ENCODE results near the gene MOGAT1.
A peak's percentile ranks its signal among the peaks of the same experiment; 100 is the strongest.
"Not testable (repeated sequence)": the region's sequence is repeated elsewhere in the genome, so short reads cannot be mapped to it uniquely, and the experiment has no call there.

Gene MOGAT1

DNA sequence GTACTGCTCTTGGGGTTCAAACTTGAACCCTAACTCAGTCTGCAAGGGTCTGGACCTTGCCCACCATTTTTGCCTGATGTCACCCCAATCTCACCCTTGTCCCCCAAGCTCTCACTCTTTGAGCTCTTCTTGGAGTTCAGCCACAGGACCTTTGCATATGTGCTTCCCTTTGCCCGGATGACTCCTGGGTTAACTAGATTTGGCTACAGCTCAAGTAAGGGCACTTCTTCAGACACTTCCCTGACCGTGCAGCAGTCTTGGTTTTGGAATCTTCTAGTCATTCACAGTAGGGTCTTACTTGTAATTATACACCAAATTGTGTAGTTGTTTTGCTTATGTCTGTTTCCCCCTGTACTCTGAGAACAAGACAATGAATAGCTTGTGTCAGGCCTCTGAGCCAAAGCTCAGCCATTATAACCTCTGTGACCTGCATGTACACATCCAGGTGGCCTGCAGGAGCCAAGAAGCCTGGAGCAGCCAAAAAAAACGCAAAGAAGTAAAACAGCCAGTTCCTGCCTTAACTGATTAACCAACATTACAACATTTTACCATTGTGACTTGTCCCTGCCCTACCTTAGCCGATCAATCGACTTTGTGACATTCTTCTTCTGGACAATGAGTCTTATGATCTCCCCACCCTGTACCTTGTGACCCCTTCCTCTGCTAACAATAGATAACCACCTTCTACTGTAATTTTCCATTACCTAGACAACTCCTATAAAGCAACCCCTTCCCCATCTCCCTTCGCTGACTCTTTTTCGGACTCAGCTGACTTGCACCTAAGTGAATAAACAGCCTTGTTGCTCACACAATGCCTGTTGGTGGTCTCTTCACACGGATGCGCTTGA, 1.0 kb upstream of the MOGAT1 start:
- no peak for DNase-seq

DNA sequence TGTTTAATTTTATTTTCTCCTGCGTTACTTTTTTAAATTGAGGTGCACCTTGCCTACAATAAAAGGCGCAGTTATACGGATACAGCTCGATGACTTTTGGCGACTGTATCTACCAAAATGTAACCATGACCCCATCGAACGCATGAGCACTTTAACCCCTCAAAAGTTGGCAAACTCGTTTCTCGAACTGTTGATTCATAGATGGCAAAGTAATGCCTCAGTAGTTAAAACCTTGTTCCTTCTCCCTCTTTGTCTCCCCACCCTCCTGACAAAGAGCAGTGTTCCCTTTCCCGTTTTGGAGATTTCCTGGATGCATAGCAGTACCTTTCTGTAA, 577 bp downstream of the MOGAT1 start:
- DNase-seq = no peak

DNA sequence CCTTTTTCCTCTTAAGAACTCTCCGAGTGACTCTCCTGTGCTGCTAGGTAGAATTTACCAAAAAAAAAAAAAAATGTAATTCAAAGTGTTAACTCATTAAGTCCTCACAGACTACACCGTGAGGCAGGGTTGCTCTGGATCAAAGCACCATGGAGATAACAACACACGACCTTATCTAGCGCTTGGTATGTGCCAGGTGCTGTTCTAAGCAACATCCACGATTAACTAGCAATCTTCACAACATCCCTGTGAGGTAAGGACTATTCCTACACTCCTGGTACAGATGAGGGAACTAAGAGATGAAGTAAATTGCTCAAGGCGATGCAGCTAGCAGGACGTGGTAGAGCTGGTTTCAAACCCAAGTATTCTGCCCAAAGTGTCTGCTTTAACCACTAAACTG, 1.8 kb downstream of the MOGAT1 start:
- DNase-seq = no peak

DNA sequence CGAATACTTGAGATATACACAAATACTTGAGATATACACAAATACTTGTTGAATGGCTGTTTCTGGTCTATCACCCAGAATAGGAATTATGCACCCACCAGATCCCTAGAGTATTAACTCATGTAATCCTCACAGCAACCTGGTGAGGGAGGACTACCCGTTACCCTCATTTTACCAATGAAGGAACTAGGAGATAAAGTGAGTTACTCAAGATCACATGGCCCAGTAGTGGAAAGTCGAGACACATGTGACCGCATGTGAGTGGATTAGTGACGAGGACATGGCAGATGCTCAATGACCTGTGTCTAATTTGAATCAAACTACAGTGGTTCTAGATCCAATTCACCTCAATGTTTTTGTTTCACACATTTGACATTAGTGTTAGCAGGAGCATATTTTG, 2.4 kb downstream of the MOGAT1 start:
- DNase-seq = no peak

DNA sequence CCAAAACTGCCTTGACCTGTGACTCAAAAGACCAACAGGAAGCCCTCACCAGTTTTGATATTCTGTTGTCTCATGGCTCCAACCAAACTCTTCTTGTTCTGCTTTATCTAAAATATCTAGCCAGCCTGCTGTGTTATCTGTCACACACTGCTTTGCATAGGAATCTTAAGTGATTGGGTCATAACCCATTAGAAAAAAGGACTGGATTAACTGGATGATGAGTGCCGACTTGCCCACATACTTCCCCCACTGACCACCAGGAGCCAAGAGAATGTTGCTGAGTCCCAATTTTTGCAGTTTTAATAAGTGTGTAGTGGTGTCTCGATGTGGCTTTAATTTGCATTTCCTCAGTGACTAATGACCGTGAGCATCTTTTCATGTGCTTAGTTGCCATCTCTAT, 6.5 kb downstream of the MOGAT1 start:
- no peak for DNase-seq

DNA sequence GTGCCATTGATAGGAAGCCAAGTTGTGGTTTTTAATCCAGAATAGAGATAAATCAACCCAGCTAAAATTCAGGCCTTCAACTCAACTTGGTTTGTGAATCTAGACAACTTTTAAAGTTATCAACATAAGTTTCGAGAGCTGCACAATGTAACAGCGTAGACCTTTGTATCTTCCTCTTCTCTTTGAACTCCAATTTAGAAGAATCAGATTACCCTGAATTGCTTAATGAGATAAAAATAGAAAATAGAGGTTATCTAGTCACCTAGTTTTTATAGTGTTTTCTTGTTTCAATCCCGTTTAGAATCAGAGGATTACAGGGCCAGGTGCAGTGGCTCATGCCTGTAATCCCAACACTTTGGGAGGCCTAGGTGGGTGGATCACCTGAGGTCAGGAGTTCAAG, 12.3 kb downstream of the MOGAT1 start:
- DNase-seq = no peak

DNA sequence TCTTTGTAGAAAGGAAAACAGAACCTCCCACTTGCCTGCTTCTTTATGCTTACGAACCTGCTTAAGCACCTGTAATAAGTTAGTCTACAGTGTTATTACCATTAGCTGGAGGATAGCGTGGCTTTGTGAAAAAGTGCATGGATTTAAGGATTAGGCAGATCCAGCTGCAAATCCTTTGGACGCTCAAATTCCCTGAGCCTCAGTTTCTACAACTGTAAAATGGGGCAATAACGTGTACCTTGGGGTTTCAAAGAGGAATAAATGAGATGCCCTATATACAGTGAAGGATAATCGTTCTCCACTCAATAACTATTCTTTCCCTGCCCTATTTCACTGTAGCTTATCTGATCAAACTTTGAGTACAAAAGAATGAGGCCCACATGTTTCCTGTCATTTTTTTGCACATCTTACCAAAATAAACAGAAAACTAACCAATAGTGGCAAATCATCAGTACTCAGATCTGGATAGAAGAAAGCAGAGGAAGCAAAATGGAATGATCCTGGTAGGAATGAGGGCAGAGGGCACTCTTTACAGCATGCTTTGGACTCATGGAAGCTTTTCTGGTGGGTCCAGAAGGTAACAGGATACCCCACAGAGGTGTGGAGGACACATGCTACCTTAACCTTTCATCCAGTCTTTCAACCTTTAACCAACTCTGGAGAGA, 14.8 kb downstream of the MOGAT1 start:
- no peak for DNase-seq

DNA sequence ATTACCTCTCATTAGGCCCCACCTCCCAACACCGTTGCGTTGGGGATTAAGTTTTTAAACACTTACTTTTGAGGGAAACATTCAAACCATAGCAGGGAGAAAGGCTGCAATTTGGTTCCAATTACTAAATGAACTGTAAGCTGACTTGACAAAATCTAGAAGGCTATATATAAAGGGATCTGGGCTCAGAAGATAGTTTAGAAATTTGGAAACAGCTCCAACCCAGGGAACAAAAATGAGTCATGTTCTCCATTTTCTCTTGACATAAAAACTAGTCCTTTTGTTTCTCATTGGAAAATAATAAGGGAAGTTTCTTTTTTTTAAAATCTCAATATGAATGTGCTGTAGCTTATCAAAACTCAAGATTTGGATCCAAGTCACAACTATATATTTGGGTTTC, 17.5 kb downstream of the MOGAT1 start:
- no peak for DNase-seq

DNA sequence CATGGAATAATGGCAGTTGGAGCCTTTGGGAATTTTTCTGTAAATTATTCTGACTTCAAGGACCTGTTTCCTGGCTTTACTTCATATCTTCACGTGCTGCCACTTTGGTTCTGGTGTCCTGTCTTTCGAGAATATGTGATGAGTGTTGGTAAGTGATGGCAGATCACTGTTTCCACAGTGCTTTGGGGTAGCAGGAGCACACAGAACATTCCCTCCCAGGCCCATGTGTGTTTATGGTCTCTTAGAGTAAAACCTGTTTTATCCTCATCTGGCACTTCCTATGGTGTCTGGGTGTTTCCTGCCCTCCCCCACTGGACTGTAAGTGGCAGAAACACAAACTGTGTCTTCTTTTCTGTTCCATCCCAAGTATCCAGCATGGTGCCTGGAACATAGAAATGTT, 17.9 kb downstream of the MOGAT1 start:
- no peak for DNase-seq

DNA sequence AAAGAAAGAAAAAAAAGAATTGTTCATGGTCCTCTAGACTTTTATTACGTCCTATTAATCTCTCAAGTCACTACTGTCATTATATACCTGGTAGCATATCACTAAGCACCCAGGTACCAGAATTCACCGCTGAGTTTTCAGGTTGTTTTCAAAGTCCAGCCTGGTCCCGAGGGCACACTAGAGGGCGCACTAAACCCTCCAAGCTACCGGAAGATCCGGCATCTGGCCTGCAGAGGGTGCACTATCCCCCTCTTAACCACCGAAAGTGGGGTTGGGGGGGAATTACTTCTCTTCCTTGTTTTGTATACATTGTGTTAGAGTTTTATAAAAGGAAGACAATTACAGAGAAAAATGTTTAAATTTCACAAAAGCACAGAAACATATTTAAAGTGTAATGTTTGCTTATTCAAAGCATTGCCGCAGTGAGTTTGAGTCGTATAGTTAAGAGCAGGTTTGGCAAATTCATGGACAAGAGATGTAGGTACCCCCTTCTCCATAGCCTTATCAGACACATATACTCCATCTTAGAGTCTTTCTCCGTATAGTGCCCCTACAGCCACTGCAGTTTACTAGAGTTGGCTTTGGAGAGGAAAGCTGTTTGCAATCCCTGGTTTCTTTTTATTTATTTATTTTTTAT, 19.2 kb downstream of the MOGAT1 start:
- DNase-seq = peak; percentile 81

DNA sequence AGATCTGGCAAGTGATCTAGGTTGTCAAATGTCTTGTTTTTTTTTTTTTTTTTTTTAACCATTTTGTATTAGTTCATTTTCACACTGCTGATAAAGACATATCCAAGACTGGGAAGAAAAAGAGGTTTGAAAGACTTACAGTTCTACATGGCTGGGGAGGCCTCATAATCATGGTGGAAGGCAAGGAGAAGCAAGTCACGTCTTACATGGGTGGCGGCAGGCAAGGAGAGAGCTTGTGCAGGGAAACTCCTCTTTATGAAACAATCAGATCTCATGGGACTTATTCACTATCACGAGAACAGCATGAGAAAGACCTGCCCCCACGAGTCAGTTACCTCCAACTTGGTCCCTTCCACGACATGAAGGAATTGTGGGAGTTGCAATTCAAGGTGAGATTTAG, 22.0 kb downstream of the MOGAT1 start:
- DNase-seq = not testable (repeated sequence)

DNA sequence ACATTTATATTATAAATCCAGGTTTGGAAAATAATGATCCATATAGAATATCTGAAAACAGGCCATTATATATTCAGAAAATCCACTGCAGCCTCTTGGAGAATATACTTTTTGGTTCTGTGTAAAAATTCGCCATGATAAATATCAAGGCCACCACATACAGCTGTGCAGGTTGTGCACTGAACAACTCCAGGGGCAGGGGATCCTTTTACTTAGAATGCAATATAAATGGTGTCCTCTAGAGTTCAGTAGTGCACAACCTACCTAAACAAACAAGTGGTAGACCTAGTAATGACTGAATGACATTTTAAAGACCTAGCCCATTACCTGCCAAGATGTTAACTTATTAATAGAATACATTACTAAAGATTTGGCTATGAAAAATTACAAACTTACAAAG, 22.4 kb downstream of the MOGAT1 start:
- no peak for DNase-seq

DNA sequence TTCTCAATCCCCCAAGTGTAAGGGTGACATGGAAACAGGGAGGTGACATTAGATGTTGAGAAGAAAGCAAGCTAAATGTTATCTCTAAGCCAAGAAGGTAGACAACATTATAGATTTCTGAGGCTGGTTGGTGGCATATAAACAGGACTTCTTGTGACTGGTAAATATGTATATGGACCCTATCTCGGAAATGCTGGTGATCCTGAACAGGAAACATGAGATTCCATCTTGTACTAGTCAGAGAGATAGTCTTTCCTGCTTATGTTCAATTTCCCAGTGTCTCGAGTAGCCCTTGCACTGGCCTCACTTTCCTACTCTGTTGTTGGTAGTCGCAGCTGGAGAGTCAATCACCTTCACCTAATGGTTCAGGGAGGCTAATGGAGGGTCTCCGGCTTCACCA, 26.8 kb downstream of the MOGAT1 start:
- DNase-seq = no peak

DNA sequence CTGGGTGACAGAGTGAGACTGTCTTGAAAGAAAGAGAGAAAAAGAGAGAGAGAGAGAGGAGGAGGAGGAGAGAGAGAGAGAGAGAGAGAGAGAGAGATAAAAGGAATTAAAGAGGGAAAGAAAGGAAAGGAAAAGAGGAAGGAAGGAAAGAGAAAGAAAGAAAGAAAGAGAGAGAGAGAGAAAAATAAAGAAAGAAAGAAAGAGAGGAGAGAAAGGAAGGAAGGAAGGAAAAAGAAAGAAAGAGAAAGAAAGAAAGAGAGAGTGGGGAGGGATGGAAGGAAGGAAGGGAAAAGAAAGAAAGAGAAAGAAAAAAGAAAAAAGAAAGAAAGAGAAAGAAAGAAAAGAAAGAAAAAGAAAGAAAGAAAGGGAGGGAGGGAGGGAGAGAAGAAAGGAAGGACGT, 29.8 kb downstream of the MOGAT1 start:
- no peak for DNase-seq

DNA sequence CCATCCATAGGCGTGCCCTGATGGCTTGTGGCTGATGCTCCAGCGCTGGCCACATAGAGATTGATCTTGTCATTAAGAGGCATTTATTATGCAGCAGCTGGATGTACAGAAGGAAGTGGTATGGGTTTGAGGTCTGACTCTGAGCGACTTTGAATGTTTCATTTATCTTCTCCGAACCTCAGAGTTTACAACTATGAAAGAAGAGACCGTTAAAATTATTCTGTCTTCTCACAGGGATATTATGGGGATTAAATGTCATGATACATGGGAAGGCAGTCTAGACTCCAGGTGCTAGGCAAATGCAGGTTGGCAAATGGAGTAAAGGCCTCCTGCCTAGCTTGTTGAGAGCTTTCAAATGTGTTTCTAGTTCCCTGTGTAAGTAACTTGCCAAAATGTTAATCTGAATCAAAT, 30.3 kb downstream of the MOGAT1 start:
- DNase-seq = no peak

DNA sequence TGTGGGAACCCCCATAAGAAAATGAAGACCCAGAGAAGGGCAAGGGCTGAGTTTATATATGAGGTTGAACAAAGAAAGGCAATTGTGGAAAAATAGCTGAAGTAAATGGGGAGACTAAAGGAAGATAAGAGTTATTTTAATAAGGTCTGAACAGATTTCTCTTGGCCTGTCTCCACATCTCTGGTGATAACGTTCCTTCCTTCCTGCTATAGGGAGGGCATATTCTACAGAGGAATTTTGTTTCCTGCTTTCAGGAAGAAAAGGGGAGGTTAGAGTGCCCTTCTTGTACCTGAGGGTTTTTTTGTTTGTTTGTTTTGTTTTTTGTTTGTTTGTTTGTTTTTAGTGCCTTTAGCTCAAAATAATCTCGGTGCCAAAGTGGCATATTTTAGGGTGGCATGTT, 31.6 kb downstream of the MOGAT1 start:
- no peak for DNase-seq

DNA sequence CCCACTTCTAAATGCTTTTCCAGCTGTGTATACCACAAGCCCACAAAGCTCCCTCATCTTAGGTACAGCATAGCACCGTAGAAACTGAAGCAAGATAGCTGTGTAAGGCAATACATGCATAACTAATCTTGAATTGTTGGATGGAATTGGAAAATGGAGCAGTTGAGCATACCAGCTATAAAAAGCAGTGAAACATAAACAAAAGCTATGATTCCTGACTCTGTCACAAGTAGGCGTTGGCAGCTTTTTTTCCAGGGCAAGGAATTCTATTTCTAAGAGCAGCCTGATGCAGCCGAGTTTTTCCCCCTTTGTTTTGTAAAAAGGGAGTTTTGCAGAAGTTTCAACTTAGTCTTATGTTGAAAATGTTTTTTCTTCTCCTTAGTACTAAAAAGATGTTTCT, 32.4 kb downstream of the MOGAT1 start:
- no peak for DNase-seq

DNA sequence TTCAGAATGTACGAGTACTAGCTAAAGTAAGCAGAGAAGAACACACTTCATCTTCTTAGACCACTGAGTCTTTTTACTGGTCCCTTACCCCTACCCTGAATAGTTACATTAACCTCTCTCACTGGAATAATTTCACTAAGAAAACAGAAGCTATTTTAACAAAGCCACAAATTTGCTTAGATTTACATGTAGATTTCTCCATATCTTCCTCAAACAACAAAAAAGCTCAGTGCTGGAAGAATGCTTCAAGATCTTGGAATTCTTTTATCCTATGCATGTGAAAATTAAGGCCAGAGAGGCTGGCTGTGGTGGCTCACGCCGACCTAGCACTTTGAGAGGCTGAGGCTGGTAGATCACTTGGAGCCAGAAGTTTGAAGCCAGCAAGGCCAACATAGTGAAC, 35.2 kb downstream of the MOGAT1 start:
- no peak for DNase-seq

DNA sequence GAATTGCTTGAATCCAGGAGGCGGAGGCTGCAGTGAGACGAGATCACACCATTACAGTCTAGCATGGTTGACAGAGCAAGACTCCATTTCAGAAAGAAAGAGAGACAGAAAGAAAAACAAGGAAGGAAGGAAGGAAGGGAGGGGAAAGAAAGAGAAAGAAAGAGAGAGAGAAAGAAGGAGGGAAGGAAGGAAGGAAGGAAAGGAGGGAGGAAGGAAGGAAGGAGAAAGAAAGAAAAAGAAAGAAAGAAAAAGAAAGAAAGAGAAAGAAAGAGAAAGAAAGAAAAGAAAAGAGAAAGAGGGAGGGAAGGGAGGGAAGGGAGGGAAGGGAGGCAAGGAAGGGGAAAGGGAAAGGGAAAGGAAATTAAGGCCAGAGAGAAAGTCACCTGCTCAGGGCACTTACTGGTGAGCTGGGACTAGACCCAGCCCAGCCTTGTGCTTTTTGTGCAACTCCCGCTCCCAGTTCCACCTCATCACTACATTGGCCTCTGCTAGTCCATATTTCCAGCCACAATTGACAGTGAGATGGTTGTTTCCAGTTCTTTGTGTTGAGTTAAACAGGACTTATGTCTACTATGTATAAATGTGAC, 35.7 kb downstream of the MOGAT1 start:
- no peak for DNase-seq

DNA sequence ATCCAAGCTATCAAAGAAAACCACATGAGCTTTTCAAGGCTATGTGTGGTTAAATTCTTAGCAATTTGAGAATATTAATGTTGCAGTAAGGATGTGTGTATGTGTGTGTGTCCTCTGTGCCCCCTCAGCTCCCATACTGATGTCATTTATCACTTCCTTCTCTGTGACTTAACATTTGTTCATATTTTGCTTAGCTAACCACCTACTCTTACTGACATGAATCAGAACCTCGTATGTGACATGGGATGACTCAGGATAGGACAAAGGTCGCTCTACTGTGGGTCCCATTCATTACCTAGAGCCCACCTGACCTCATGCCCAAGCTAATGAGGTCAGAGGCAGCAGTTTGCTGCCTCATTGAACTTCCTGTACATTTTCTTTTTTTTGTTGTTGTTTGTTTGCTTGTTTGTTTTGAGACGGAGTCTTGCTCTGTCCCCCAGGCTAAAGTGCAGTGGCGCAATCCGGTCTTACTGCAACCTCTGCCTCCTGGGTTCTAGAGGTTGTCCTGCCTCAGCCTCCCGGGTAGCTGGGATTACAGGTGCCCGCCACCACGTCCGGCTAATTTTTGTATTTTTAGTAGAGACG, 36.3 kb downstream of the MOGAT1 start:
- DNase-seq = no peak

DNA sequence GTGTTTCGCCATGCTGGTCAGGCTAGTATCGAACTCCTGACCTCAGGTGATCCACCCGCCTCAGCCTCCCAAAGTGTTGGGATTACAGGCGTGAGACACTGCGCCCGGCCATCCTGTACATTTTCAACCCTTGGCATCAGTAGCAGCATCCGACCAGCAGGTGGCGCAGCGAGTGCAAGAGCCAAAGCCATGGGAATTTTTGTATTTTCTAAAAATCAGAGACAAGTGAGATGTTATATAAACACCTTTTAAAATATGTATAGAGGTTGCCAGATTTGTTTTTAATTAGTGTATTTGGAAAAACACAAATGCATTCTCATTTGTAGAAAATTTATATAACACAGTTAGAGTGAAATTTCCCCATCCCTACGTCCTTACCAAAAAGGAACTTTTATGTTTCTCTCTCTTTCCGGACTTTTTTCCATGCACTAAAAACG, 36.8 kb downstream of the MOGAT1 start:
- peak; percentile 88 for DNase-seq

DNA sequence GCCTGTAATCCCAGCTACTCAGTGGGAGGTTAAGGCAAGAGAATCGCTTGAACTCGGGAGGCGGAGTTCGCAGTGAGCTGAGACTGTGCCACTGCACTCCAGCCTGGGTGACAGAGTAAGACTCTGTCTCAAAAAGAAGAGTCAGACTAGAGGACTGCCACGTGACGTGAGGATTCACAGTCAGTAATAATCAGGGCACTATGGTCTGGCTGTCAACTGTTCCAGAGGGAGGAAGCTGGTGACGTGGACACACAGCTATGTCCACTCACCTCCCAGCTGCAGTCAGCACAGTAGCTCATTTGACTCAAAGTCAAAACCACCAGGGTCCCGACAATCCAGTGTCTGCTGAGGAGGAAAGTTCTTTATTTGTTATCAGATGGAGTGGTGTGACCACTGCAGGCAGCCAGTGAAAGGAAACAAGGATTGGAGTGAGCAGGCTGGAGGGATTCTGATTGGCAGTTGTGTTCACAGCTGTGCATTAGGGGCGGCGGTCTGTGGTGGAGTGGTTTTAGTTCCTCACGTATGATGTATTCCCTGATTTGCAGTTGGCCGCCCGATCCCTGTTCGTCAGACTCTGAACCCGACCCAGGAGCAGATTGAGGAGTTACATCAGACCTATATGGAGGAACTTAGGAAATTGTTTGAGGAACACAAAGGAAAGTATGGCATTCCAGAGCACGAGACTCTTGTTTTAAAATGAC, 37.9 kb downstream of the MOGAT1 start:
- DNase-seq = peak; percentile 85

DNA sequence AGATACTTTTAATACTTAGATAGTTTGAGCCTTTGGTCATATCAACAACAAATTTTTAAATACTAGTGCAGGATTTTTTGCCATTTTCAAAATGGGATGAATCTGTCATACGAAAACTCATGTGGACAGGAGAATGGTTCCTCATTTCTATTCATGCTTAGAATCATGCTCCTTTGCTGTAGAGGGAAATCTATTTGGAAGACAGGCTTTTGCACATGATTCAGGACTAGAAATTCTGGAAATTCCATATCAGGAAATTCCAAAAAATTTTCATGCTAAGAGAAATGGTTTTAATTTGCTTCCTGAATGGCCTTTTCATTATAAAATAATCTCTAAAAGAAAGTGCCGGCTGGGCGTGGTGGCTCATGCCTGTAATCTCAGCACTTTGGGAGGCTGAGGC, 39.3 kb downstream of the MOGAT1 start:
- no peak for DNase-seq

Data from right forelimb (tissue), 1 donor.